ENCODE measurements around the gene TSKS. TPM values are rescaled to one million over a fixed set of nuclear protein-coding genes. Genes with fewer than 3 reads are reported as not detected.
A peak's percentile ranks its signal among the peaks of the same experiment; 100 is the strongest.

Gene TSKS
- total and polyA plus RNA-seq, 2 of the 13 experiments (the other 11 are each of a cell fraction or from before 2014, with no cell fraction given): 0.03 TPM; not detected in 1

GRCh38 chr19:49809160-49809940 is 46.2 kb upstream of the TSKS start (continued):
- no peak; the same call in none of the 2 replicates for TF ChIP-seq ZSCAN25 (CRISPR knock-in tag; IDR thresholded peaks at IDR 0.05)
- no peak; the same call in 1 of the 2 replicates for TF ChIP-seq CENPT (CRISPR knock-in tag; IDR thresholded peaks at IDR 0.05; ENCODE audit: low read depth)
- TF ChIP-seq ZNF724P (CRISPR knock-in tag; IDR thresholded peaks at IDR 0.05; ENCODE audit: borderline replicate concordance): no peak
- peak; percentile 92 for TF ChIP-seq HNRNPL (IDR thresholded peaks at IDR 0.05; ENCODE audit: low read depth, low read length)
- TF ChIP-seq ZBTB38 (CRISPR knock-in tag; IDR thresholded peaks at IDR 0.05): 0 out of 2 replicates have a peak, but pooled peaks have one; percentile 25
- no peak for TF ChIP-seq EP300 (IDR thresholded peaks at IDR 0.05; ENCODE audit: low read depth in 2 of 2, low read length in 2 of 2)
- no peak for TF ChIP-seq EP300 (CRISPR knock-in tag; IDR thresholded peaks at IDR 0.05; ENCODE audit: borderline replicate concordance)
- TF ChIP-seq ARNT (IDR thresholded peaks at IDR 0.05): no peak
- no peak; the same call in 1 of the 2 replicates for TF ChIP-seq ZNF710 (CRISPR knock-in tag; IDR thresholded peaks at IDR 0.05; ENCODE audit: borderline replicate concordance)
- no peak for TF ChIP-seq KLF11 (CRISPR knock-in tag; IDR thresholded peaks at IDR 0.05)
- TF ChIP-seq ZNF883 (CRISPR knock-in tag; IDR thresholded peaks at IDR 0.05; ENCODE audit: not compliant biosample characterization): peak; percentile 29
- TF ChIP-seq TCF7L2 (IDR thresholded peaks at IDR 0.05; ENCODE audit: low read depth, low read length): no peak
- no peak for TF ChIP-seq KLF9 (CRISPR knock-in tag; IDR thresholded peaks at IDR 0.05; ENCODE audit: low read depth)
- no peak; the same call in 1 of the 2 replicates for TF ChIP-seq ZBTB33 (CRISPR knock-in tag; IDR thresholded peaks at IDR 0.05)
- no peak for TF ChIP-seq YEATS2 (CRISPR knock-in tag; IDR thresholded peaks at IDR 0.05; ENCODE audit: borderline replicate concordance)
- TF ChIP-seq NFYC (CRISPR knock-in tag; IDR thresholded peaks at IDR 0.05): no peak
- 0 out of 2 replicates have a peak, but pooled peaks have one; percentile 50 for TF ChIP-seq MTERF4 (CRISPR knock-in tag; IDR thresholded peaks at IDR 0.05)
- TF ChIP-seq SRF (IDR thresholded peaks at IDR 0.05; ENCODE audit: low read depth, low read length): no peak
- TF ChIP-seq CBX1 (IDR thresholded peaks at IDR 0.05; ENCODE audit: low read depth): no peak
- TF ChIP-seq ZNF713 (CRISPR knock-in tag; IDR thresholded peaks at IDR 0.05): peak; percentile 82
- no peak; the same call in 1 of the 2 replicates for TF ChIP-seq ZMYM3 (CRISPR knock-in tag; IDR thresholded peaks at IDR 0.05)
- TF ChIP-seq RFX5 (IDR thresholded peaks at IDR 0.05; ENCODE audit: low read depth, low read length): no peak
- no peak for TF ChIP-seq ARNT2 (CRISPR knock-in tag; IDR thresholded peaks at IDR 0.05; ENCODE audit: low read depth)
- TF ChIP-seq KMT2A (CRISPR knock-in tag; IDR thresholded peaks at IDR 0.05): peak; percentile 64; the same call in 1 of the 2 replicates
- no peak for TF ChIP-seq DNMT3B (CRISPR knock-in tag; conservative IDR thresholded peaks at IDR 0.05)
- TF ChIP-seq HNRNPH1 (optimal IDR thresholded peaks at IDR 0.05; ENCODE audit: low read depth, low read length): no peak
